NT2/D1 (cell line): ENCODE data around the gene ANKLE2.

ENCODE experiments used
- SUZ12 ChIP-seq: IDR thresholded peaks from 2 replicates; pipeline ENCODE4 v1.6.1; 2011; ENCODE audit not compliant: insufficient read length, insufficient read depth; ENCODE audit errors: extremely low read depth
- ZNF274 ChIP-seq: IDR thresholded peaks from 2 replicates; pipeline ENCODE4 v1.6.1; 2011; ENCODE audit warnings: mild to moderate bottlenecking, low read depth, low read length

DNA sequence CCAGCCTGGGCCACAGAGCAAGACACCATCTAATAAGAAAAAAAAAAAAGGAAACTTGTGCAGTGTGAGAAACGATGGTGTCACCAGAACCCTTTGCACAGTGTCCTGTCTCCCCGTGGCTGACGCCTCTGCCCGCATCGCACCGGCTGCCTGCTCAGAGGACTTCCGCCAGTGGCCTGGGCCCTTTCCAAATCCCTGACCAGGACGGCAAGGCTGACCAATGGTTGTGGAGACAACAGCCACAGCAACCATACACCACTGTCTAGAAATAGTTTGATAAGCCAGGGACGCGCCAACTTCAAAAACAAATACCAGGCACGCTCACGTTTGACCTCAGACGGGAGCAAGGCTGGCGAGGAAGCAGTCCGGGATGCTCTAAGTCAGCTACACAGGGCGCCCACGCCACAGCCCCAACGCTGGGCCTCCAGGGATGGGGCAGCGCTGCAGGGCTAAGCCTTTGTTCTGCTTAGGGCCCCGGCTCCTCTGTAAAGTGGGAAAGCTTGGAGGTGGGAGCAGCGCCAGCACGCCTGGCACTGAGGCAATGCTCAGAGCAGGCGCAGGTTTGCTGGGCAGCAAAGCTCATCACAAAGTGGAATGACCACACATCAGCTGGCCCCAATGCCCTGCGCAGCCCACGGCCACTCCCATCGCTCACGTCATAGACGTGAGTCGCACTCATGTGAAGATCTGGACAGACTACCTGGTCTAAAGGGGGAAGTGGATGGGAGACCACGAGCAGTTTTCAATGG is 38.4 kb downstream of the ANKLE2 start:
- no peak for TF ChIP-seq SUZ12
- no peak for TF ChIP-seq ZNF274
